PC-9 (cell line): ENCODE measurements around the gene HFE.
"Not testable (repeated sequence)": the region's sequence is repeated elsewhere in the genome, so short reads cannot be mapped to it uniquely, and the experiment has no call there.

Source experiments
- CTCF ChIP-seq: fragments of 200-600 bp; sonication (generic); conservative IDR thresholded peaks from 2 replicates; pipeline ENCODE4 v1.6.1; 2017; ENCODE audit warnings: mixed run types, antibody characterized with exemption, mild to moderate bottlenecking, moderate library complexity
- EZH2 ChIP-seq: fragments of 200-600 bp; sonication (generic); IDR thresholded peaks from 2 replicates; pipeline ENCODE4 v1.8.0; 2017; ENCODE audit warnings: antibody characterized with exemption, low read depth

- TF ChIP-seq CTCF, EZH2: not testable (repeated sequence)
These were observed 39.9 kb upstream of the HFE start for GRCh38 chr6:26047329-26047728.
